Activated naive CD4-positive, alpha-beta T cell treated with anti-CD3 and anti-CD28 coated beads for 36 hours (primary cell): ENCODE measurements around the gene RFX5. TPM values are rescaled to one million over a fixed set of nuclear protein-coding genes. Genes with fewer than 3 reads are reported as not detected.

Experiments
- CTCF ChIA-PET: fragments of 350-600 bp; sonication (Branson Sonifier 250); formaldehyde crosslinking; loops from one replicate; lab custom pipeline; 2021; ENCODE audit warnings: antibody characterized with exemption; lab: Charles Lee
- DNase-seq: peaks from one replicate; pipeline ENCODE4 v3.0.0-alpha.2; 2020
- H3K27ac Mint-ChIP-seq: one replicate; pipeline ENCODE4 v1.8.0; 2021; ENCODE audit warnings: mild to moderate bottlenecking, mixed read lengths
- H3K27me3 Mint-ChIP-seq: one replicate; pipeline ENCODE4 v1.8.0; 2021; ENCODE audit warnings: low read depth, mixed read lengths
- H3K36me3 Mint-ChIP-seq: one replicate; pipeline ENCODE4 v1.8.0; 2021; ENCODE audit warnings: low read depth, mixed read lengths
- H3K4me1 Mint-ChIP-seq: one replicate; pipeline ENCODE4 v1.8.0; 2021; ENCODE audit warnings: low read depth, mixed read lengths
- H3K4me3 Mint-ChIP-seq: one replicate; pipeline ENCODE4 v1.8.0; 2021; ENCODE audit warnings: mild to moderate bottlenecking, moderate library complexity, mixed read lengths
- H3K9me3 Mint-ChIP-seq: one replicate; pipeline ENCODE4 v1.8.0; 2021; ENCODE audit warnings: mixed read lengths
- intact Hi-C: fragments of 100-400 bp; cut with micrococcal nuclease; formaldehyde crosslinking; loops from one replicate; pipeline ENCODE4 v1.15.1; 2023
- total RNA-seq, 2 experiments: library from RNA; stranded (reverse); gene quantifications; one replicate each; pipeline ENCODE4 v1.2.3, GENCODE V29; 2021

Gene RFX5
- total RNA-seq, 2 experiments from 2014 or later = 62.3 to 63.4 TPM

DNA sequence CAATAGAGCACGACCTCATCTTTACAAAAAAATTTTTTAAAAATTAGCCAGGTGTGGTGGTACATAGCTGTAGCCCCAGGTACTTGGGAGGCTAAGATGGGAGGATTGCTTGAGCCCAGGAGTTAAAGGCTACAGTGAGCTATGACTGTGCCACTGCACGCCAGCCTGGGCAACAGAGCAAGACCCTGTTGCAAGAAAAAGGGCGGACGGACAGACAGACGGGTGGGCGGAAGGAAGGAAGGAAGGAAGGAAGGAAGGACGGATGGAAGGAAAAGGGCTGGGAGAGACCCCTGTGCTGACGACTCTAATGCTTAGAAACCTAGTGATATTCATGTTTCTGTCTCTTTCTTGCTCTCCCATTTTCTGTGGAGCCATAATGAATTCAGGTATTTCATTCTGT, 34.2 kb downstream of the RFX5 start:
- peaks cover 37% of the 10 kb centered on the region for H3K4me1 Mint-ChIP-seq
- no peak overlapping the region for H3K4me3 Mint-ChIP-seq
- peaks cover 14% of the 10 kb centered on the region for H3K36me3 Mint-ChIP-seq
- DNase-seq = no peak
- H3K27ac Mint-ChIP-seq = peak overlapping the region; percentile 92
- CTCF ChIA-PET = interaction anchor here (0.7 to 6.0 kb wide), 6 partner anchors 9 to 86 kb away, joined by 3 to 68 read pairs (median 17); partner anchors contain the start of genes PI4KB, PSMB4 and ZNF687
- H3K9me3 Mint-ChIP-seq = no peaks in the 10 kb centered on the region
- no peaks in the 10 kb centered on the region for H3K27me3 Mint-ChIP-seq
- intact Hi-C loops = no loop called here

DNA sequence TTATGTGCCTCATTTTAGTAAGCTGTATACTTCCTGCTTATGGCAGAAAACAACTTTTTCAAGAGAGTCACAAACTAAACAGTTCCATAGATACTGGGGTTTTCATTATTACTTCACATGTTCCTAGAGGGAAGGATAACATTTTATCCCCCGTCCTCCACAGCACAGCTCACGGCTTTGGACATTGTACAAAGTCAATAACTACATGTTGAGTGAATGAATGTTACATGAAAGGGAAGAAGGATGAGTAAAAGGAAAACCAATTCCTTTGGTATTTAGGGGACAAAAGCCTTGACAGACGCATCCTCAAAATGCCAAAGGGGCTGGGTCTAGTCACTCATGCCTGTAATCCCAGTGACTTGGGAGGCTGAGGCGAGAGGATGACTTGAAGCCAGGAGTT, 34.6 kb downstream of the RFX5 start:
- intact Hi-C loops = no loop called here
- H3K9me3 Mint-ChIP-seq = no peaks in the 10 kb centered on the region
- peaks cover 37% of the 10 kb centered on the region for H3K4me1 Mint-ChIP-seq
- peak overlapping the region; percentile 92 for H3K27ac Mint-ChIP-seq
- CTCF ChIA-PET = interaction anchor here (0.5 to 6.0 kb wide), 10 partner anchors 9 to 211 kb away, joined by 3 to 68 read pairs (median 4); partner anchors contain the start of genes PI4KB, PSMB4 and ZNF687
- no peak overlapping the region for H3K4me3 Mint-ChIP-seq
- DNase-seq = no peak
- no peaks in the 10 kb centered on the region for H3K27me3 Mint-ChIP-seq
- peaks cover 11% of the 10 kb centered on the region for H3K36me3 Mint-ChIP-seq

DNA sequence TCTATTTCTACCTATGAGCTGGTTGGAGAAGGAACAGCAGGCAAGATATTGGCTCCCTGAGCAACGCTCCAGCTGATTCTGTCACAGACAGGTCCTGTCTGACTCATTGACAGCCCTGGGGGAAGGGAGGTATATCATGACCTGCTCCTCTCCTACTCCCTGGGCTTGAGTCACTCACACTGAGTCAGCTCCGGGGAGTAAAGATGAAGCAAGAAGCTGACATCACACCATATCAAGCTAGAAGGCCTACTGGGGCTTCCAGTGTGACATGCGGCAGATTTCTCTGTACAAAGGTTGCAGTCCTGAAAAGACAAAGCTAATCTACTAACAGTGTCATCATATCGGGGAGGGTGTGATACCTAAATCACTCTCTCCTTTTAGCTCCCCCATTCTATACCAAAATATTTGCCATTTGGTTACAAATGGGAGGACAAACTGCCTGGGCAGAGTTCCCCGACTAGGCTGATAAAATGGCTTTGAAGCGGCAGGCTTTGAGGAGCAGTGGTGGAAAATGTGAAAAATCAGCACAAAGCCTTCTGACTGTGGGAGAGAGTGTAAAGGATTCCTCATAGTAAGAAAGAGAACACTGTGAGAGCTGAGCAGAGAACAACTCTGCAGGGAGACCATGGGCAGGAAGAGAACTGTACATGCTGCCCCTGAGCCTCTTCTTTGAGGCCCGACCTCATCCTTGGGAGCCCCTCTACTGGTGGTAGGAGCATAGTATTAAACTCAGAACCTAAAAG, 35.3 kb downstream of the RFX5 start:
- H3K4me1 Mint-ChIP-seq = peaks cover 37% of the 10 kb centered on the region
- peaks cover 15% of the 10 kb centered on the region for H3K36me3 Mint-ChIP-seq
- H3K27ac Mint-ChIP-seq = peak overlapping the region; percentile 92
- no peak overlapping the region for H3K4me3 Mint-ChIP-seq
- CTCF ChIA-PET = interaction anchor here (0.5 to 6.0 kb wide), 12 partner anchors 11 to 210 kb away, joined by 3 to 68 read pairs (median 4); partner anchors contain the start of genes PI4KB, PSMB4, RFX5 and ZNF687
- intact Hi-C loops = loop anchor here (1.0 kb wide), 5 partner anchors 16 to 389 kb away; partner anchors contain the start of genes PI4KB, PSMB4 and RFX5
- no peaks in the 10 kb centered on the region for H3K9me3 Mint-ChIP-seq
- H3K27me3 Mint-ChIP-seq = no peaks in the 10 kb centered on the region
- DNase-seq = peak; percentile 94

DNA sequence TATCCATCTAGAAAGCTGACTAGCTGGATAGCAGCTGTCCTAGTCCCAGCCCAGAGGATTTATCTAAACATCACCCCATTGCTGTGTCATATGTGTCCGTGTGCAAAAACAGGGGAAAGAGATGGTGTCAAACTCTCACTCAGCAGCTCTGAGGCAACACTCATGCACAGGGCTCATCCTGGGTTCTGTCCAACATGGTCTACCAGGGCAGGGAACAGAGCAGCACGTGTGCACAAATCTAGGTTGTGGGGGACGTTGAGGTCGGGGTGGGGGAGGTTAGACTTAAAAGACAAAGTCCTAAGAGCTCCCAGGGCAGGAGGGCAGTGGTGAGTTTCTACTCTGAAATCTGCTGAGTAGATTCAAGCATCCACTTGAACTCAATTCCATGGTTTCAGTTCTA, 36.0 kb downstream of the RFX5 start:
- no peak for DNase-seq
- intact Hi-C loops = loop anchor here (1.0 kb wide), 5 partner anchors 16 to 389 kb away; partner anchors contain the start of genes PI4KB, PSMB4 and RFX5
- CTCF ChIA-PET = interaction anchor here (0.7 to 6.0 kb wide), 6 partner anchors 10 to 36 kb away, joined by 3 to 68 read pairs (median 17); partner anchors contain the start of genes PI4KB, RFX5 and ZNF687
- Mint-ChIP-seq H3K36me3 (peaks cover 15% of the 10 kb centered on the region), H3K4me3 (no peak overlapping the region), H3K4me1 (peaks cover 37% of the 10 kb centered on the region), H3K27ac (peak overlapping the region; percentile 92), H3K9me3 (no peaks in the 10 kb centered on the region), H3K27me3 (no peaks in the 10 kb centered on the region)

DNA sequence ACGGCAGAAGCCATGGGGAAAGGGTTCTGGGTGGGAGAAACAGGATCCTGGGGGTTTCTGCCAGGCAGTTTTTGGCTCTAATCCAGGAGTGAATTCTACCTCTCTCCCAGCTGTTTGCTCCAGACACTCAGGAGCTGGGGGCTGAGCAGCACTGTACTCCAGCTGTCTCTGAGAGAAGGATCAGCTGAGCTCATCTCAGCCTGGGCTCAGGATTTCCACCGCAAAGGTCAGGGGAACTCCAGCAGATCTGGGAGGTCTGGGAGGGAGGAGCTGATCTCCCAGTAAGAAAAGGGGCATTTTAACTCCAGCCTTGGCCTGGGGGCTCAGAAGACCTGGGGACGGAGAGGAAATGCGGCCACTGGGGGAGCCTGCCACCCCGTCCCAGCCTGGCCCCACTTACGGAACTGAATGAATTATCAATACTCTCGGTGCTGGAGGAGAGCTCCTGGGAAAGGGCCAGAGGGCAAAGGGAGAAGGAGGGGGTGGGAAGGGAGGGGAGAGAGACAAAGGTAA, 37.2 kb downstream of the RFX5 start:
- DNase-seq = no peak
- H3K4me3 Mint-ChIP-seq = no peak overlapping the region
- H3K27me3 Mint-ChIP-seq = no peaks in the 10 kb centered on the region
- CTCF ChIA-PET = interaction anchor here (0.5 to 6.0 kb wide), 6 partner anchors 9 to 151 kb away, joined by 3 to 68 read pairs (median 14); partner anchors contain the start of gene PI4KB
- H3K36me3 Mint-ChIP-seq = peaks cover 24% of the 10 kb centered on the region
- H3K9me3 Mint-ChIP-seq = no peaks in the 10 kb centered on the region
- H3K27ac Mint-ChIP-seq = peak overlapping the region; percentile 17
- intact Hi-C loops = no loop called here
- H3K4me1 Mint-ChIP-seq = peaks cover 37% of the 10 kb centered on the region

DNA sequence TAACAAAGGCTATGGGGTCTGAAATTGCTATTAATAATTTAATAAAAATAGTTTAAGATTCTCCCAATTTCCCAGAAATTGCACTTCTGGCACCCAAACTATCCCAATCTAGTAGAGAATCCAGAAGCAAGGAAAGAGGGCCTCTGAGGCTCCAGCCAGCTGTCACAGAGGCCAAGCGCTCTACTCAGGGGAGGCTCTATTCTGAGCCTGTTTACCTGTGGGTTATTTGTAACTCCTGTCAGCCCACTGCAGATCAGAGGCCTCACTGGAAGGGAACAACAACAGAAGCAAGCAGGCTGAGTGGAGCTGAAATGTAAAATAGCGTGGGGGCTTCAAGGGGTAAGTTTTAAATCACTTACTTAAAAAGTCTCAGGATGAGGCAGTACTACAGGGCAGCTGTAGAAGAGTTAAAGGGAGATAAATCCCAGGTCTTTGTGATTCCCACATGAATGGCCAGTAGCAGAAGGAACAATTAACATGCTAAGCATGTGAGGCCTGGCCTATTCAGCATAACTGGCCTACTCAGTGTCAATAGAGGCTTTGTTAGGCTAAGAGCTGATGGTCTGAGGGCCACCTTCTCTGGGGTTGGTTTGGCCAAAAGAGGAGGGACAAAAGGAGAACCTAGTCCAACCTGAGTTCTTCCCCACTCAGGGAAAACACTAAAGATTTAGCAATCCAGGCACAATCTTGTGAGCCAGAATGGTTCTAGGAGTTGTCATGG, 52.1 kb downstream of the RFX5 start:
- CTCF ChIA-PET = interaction anchor here (0.6 to 7.2 kb wide), 6 partner anchors 9 to 389 kb away, joined by 3 to 59 read pairs (median 4); no protein-coding TSS in a partner anchor
- Mint-ChIP-seq H3K36me3 (peaks cover 25% of the 10 kb centered on the region), H3K27me3 (no peaks in the 10 kb centered on the region), H3K27ac (peak overlapping the region; percentile 56), H3K4me1 (no peaks in the 10 kb centered on the region), H3K9me3 (no peaks in the 10 kb centered on the region), H3K4me3 (no peak overlapping the region)
- intact Hi-C loops = no loop called here
- DNase-seq = no peak

DNA sequence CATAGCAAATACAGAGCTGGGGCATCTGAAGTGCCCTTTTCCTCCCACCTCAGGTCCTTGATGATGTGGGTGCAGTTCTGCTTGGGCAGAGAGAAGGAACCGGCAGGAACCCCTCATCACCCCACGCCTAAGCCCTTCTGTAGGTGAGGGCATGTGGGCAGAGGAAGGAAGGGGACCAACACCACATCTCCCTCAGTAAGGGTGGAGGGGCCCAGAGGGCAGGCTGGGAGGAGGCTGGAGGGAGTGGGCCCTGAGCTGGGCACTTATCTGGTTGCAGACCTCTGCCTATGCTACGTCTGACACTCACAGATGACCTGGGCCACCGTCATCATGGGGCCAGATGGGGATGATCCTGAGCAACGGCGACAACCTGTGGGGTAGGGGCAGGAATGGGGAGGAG, 54.0 kb downstream of the RFX5 start:
- Mint-ChIP-seq H3K27ac (no peak overlapping the region), H3K36me3 (peaks cover 23% of the 10 kb centered on the region), H3K27me3 (no peaks in the 10 kb centered on the region), H3K4me1 (peaks cover 13% of the 10 kb centered on the region), H3K9me3 (no peaks in the 10 kb centered on the region), H3K4me3 (no peak overlapping the region)
- no peak for DNase-seq
- intact Hi-C loops = no loop called here
- CTCF ChIA-PET = interaction anchor here (1.5 to 7.2 kb wide), 2 partner anchors 9 to 48 kb away, joined by 4 to 59 read pairs; no protein-coding TSS in a partner anchor

DNA sequence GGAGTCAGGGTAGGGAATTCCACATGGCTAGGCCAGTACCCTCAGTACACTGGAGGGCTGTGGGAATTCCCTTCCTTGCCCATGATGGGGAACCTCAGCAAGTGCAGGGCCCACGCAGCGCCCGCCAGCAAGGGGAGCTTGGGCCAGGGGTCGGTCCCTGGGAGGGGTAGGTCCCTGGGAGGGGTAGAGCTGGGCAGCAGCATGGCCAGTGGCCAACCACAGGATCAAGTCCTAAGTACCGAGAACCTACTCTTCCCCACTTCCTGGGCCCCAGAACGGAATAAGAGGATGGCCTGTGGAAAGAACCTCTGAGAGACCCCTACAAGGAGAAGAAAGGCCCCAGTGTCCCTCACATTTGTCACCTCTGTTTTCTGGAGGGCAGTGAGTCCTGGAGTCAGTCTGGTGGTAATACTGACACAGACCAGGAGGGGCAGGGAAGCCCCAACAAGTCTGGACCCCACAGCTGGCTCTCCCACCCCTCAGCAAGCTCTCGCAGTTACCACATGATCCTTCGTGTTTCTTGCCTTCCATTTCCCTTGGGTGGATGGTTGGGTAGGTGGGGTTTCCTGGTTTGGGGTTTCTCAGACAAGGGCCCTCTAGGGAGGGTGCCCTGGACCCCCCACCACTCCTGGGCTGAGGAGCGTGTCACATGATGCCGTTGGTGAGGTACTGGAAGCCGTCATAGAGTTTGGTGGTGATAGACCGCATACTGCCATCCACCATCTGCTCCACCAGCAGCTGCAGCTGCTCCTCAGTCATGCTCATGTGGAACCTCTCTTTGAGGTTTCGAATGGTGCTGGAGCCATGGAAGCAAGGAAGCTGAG, 54.6 kb downstream of the RFX5 start:
- DNase-seq = no peak
- intact Hi-C loops = no loop called here
- peaks cover 21% of the 10 kb centered on the region for H3K36me3 Mint-ChIP-seq

DNA sequence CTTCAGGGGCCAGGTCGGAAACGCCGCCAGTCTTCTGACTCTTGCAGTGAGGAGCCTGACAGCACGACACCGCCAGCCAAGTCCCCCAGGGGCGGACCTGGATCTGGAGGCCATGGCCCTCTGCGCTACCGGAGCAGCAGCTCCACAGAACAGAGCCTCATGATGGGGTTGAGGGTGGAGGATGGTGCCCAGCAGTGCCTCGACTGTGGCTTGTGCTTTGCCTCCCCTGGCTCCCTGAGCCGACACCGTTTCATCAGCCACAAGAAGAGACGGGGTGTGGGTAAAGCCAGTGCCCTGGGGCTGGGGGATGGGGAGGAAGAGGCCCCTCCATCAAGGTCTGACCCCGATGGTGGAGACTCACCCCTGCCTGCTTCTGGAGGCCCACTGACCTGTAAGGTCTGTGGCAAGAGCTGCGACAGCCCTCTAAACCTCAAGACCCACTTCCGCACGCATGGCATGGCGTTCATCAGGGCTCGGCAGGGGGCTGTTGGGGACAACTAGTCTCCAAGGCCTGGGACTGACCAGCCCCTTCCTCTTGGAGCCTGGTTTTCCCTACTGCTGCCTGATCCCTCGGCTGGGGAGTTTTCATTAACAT, 56.2 kb downstream of the RFX5 start:
- CTCF ChIA-PET = no interaction called here
- H3K9me3 Mint-ChIP-seq = no peaks in the 10 kb centered on the region
- peaks cover 24% of the 10 kb centered on the region for H3K36me3 Mint-ChIP-seq
- no peaks in the 10 kb centered on the region for H3K27me3 Mint-ChIP-seq
- no peak overlapping the region for H3K4me3 Mint-ChIP-seq
- DNase-seq = no peak
- intact Hi-C loops = no loop called here
- no peak overlapping the region for H3K27ac Mint-ChIP-seq
- peaks cover 18% of the 10 kb centered on the region for H3K4me1 Mint-ChIP-seq

More for the DNA sequence above, 54.6 kb downstream of the RFX5 start:
- CTCF ChIA-PET = interaction anchor here (1.5 to 7.2 kb wide), 2 partner anchors 9 to 48 kb away, joined by 4 to 59 read pairs; no protein-coding TSS in a partner anchor
- no peak overlapping the region for H3K4me3 Mint-ChIP-seq
- peaks cover 13% of the 10 kb centered on the region for H3K4me1 Mint-ChIP-seq
- H3K27me3 Mint-ChIP-seq = no peaks in the 10 kb centered on the region
- H3K9me3 Mint-ChIP-seq = no peaks in the 10 kb centered on the region
- H3K27ac Mint-ChIP-seq = peak overlapping the region; percentile 46
